Astrocyte (in vitro differentiated cells and primary cell): ENCODE data around the gene FBLN1.

Source experiments
- EZH2 ChIP-seq: IDR thresholded peaks from 2 replicates; pipeline ENCODE4 v1.6.1; 2012; ENCODE audit warnings: mild to moderate bottlenecking, low read length, inconsistent platforms; ENCODE audit not compliant: insufficient read depth
- TF ChIP-seq, protein P1 (sequence below): IDR thresholded peaks from 2 replicates; pipeline ENCODE4 v1.5.1; 2011; ENCODE audit warnings: low read depth, mild to moderate bottlenecking, inconsistent platforms, low read length, moderate library complexity; ENCODE audit not compliant: insufficient read depth

DNA sequence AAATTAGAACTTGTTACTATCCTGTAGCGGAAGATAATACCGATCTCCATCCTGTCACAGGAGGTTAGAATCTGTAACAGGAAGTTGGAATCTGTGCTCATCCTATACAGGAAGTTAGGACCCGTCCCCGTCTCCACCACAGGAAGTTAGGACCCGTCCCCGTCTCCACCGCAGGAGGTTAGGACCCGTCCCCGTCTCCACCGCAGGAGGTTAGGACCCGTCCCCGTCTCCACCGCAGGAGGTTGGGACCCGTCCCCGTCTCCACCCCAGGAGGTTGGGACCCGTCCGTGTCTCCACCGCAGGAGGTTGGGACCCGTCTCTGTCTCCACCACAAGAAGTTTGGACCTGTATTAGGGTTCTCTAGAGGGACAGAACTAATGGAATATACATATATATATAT lies 52.2 kb downstream of the FBLN1 start:
- TF ChIP-seq, protein P1, sequence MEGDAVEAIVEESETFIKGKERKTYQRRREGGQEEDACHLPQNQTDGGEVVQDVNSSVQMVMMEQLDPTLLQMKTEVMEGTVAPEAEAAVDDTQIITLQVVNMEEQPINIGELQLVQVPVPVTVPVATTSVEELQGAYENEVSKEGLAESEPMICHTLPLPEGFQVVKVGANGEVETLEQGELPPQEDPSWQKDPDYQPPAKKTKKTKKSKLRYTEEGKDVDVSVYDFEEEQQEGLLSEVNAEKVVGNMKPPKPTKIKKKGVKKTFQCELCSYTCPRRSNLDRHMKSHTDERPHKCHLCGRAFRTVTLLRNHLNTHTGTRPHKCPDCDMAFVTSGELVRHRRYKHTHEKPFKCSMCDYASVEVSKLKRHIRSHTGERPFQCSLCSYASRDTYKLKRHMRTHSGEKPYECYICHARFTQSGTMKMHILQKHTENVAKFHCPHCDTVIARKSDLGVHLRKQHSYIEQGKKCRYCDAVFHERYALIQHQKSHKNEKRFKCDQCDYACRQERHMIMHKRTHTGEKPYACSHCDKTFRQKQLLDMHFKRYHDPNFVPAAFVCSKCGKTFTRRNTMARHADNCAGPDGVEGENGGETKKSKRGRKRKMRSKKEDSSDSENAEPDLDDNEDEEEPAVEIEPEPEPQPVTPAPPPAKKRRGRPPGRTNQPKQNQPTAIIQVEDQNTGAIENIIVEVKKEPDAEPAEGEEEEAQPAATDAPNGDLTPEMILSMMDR, result no peak
- TF ChIP-seq EZH2, result no peak
